ENCODE measurements around the gene ZCCHC4. TPM values are rescaled to one million over a fixed set of nuclear protein-coding genes. Genes with fewer than 3 reads are reported as not detected.

ZCCHC4 gene
- total and polyA plus RNA-seq, 2 of the 8 experiments (the other 6 are each of a cell fraction or from before 2014, with no cell fraction given): 9.8 to 12.5 TPM

DNA sequence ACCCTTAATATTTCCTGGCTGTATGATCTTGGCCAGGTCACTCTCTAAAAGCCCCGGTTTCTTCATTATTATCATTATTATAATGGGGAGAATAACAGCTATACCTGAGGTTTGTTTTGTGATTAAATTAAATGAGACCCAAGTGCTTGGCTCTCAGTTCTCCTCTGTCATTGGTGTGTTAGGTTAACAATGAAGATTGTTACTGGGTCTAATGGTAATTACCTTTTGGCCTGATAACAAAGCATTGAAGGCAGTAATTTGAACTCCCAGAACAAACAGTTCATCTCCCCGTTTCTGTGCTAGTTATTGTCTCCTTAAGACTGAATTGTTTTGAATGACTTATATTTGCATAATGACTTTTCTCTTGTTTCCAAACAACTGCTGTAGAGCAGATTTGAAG, 57.7 kb downstream of the ZCCHC4 start:
- peaks cover 0 to 4% (median 1%) of the 10 kb centered on the region in 4 experiments; a peak in 2 of 7 replicates for H3K4me1 ChIP-seq (replicated peaks in 1 of 4; ENCODE audit: control insufficient read depth in 3 of 4, insufficient read depth in 4 of 4, low read length in 3 of 4)
- DNase-seq (ENCODE audit: low read depth in 1 of 2, low spot score in 2 of 2) (no peak), FAIRE-seq (no peak)
- no peak overlapping the region for H2BK12ac ChIP-seq (ENCODE audit: low read depth, low read length)
- no peaks in the 10 kb centered on the region for H3K23me2 ChIP-seq (ENCODE audit: low read depth, low read length)
- ChIA-PET CTCF (ENCODE audit: partially characterized antibody) (interaction anchor here (1.5 kb wide), 1 partner anchor 58 kb away, joined by 5 read pairs; the partner anchor contains the start of gene ZCCHC4), POLR2A (ENCODE audit: partially characterized antibody) (no interaction called here)
- H3K79me2 ChIP-seq (ENCODE audit: control insufficient read depth in 1 of 2, insufficient read depth in 2 of 2, low read length in 2 of 2): no peaks in the 10 kb centered on the region
- H3K4ac ChIP-seq (replicated peaks; ENCODE audit: insufficient read length, low read depth, low read length): no peak overlapping the region
- no peak overlapping the region for H3K18ac ChIP-seq (ENCODE audit: extremely low read depth, low read length)
- TF ChIP-seq RNF2 (IDR thresholded peaks at IDR 0.05; ENCODE audit: borderline replicate concordance, low read depth, low read length, missing control alignments, poor library complexity, severe bottlenecking) (no peak), TBP (IDR thresholded peaks at IDR 0.05; ENCODE audit: low read depth, low read length) (no peak), SIN3A (conservative IDR thresholded peaks at IDR 0.05 in 1 of 2, IDR thresholded peaks at IDR 0.05 in 1 of 2; ENCODE audit: low read depth in 1 of 2, low read length in 2 of 2) (no peak)
- TF ChIP-seq, protein P1, sequence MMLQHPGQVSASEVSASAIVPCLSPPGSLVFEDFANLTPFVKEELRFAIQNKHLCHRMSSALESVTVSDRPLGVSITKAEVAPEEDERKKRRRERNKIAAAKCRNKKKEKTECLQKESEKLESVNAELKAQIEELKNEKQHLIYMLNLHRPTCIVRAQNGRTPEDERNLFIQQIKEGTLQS (IDR thresholded peaks at IDR 0.05; ENCODE audit: insufficient read depth, low read depth, low read length): no peak
- TF ChIP-seq, protein P2, sequence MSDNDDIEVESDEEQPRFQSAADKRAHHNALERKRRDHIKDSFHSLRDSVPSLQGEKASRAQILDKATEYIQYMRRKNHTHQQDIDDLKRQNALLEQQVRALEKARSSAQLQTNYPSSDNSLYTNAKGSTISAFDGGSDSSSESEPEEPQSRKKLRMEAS (IDR thresholded peaks at IDR 0.05): no peak
- no peak overlapping the region for H3K23ac ChIP-seq (ENCODE audit: insufficient read length)
- no peak overlapping the region for H2AFZ ChIP-seq (ENCODE audit: low read length)
- no peak overlapping the region for H4K8ac ChIP-seq (ENCODE audit: extremely low read depth, insufficient read depth, low read length)
- peaks cover 0 to 3% (median under 1%) of the 10 kb centered on the region in 4 experiments; a peak in 2 of 8 replicates for H3K36me3 ChIP-seq (ENCODE audit: control insufficient read depth in 2 of 4, insufficient read depth in 4 of 4, low read length in 3 of 4)
- no peak overlapping the region for H4K91ac ChIP-seq (replicated peaks; ENCODE audit: insufficient read length, low read length)
- 0 out of 4 replicates have a peak overlapping the region, but pooled peaks of 1 of the 2 experiments have one; percentile 41 for H3K4me2 ChIP-seq (ENCODE audit: insufficient read depth in 1 of 2, low read depth in 2 of 2, low read length in 2 of 2)
- H3K56ac ChIP-seq (replicated peaks; ENCODE audit: insufficient read length, low read depth, low read length): no peak overlapping the region
- no peak overlapping the region for H3K14ac ChIP-seq (ENCODE audit: insufficient read length)
- H3K9ac ChIP-seq (replicated peaks in 1 of 4; ENCODE audit: extremely low read depth in 1 of 4, low read depth in 3 of 4, low read length in 3 of 4): no peak overlapping the region
- no peaks in the 10 kb centered on the region for H3K9me3 ChIP-seq (ENCODE audit: insufficient read depth in 2 of 2, low read depth in 1 of 2, low read length in 1 of 2)
- H4K20me1 ChIP-seq (replicated peaks in 1 of 2; ENCODE audit: control insufficient read depth in 1 of 2, insufficient read depth in 2 of 2, low read length in 2 of 2): no peaks in the 10 kb centered on the region
- no peak overlapping the region for H2AK5ac ChIP-seq (ENCODE audit: low read depth, low read length)
- no peak overlapping the region for H4K5ac ChIP-seq (ENCODE audit: insufficient read length, low read depth, low read length)
- H3K79me1 ChIP-seq (ENCODE audit: low read depth, low read length): no peaks in the 10 kb centered on the region
- no peak overlapping the region for H2BK20ac ChIP-seq (ENCODE audit: low read length)
- WGBS, 2 experiments (ENCODE audit: extremely low coverage in 1 of 2, insufficient coverage in 1 of 2, insufficient read length in 1 of 2, insufficient replicate concordance in 2 of 2, low coverage in 1 of 2, low lambda C conversion rate in 2 of 2, missing lambda C conversion rate in 1 of 2): 60% methylated on average over 2 of the region's 2 CpGs; no CpG with 5 or more reads in 1 of the 2 experiments
- no peak overlapping the region for H2BK5ac ChIP-seq (ENCODE audit: low read depth, low read length)
- no peak overlapping the region for H2BK15ac ChIP-seq (ENCODE audit: low read length)
- no peak overlapping the region for H3K4me3 ChIP-seq (ENCODE audit: extremely low read depth in 1 of 4, insufficient read depth in 2 of 4, low read depth in 3 of 4, low read length in 4 of 4)
- no peak overlapping the region for H2BK120ac ChIP-seq (replicated peaks; ENCODE audit: low read depth, low read length)
- H3K27me3 ChIP-seq (replicated peaks in 1 of 4; ENCODE audit: control insufficient read depth in 3 of 4, extremely low read depth in 1 of 4, insufficient read depth in 3 of 4, low read length in 3 of 4): no peaks in the 10 kb centered on the region
- H3K27ac ChIP-seq (ENCODE audit: low read depth, low read length): no peak overlapping the region
